Liver (tissue), 9 donors: Measurements from ENCODE around the gene PTCD3. TPM values are rescaled to one million over a fixed set of nuclear protein-coding genes. Genes with fewer than 3 reads are reported as not detected.

Experiments
- DNase-seq: peaks from one replicate; pipeline ENCODE4 v3.0.0-alpha.2; 2017; ENCODE audit warnings: low spot score
- H3K27ac ChIP-seq, 2 donors: one replicate each; pipeline ENCODE4 v1.7.0; 2013; ENCODE audit warnings: inconsistent platforms in 2 of 2, low read length in 2 of 2, control low read depth in 1 of 2, low read depth in 1 of 2, mild to moderate bottlenecking in 1 of 2
- H3K27me3 ChIP-seq, 4 donors: one replicate each; pipeline versions ENCODE4 v1.6.1 to v1.7.0; 2013; ENCODE audit warnings: low read length in 3 of 4, inconsistent platforms in 1 of 4, mild to moderate bottlenecking in 1 of 4, moderate library complexity in 1 of 4; ENCODE audit not compliant: control insufficient read depth in 4 of 4, insufficient read depth in 4 of 4
- H3K36me3 ChIP-seq, 4 donors: one replicate each; pipeline versions ENCODE4 v1.6.1 to v1.7.0; 2013; ENCODE audit warnings: low read length in 3 of 4, mild to moderate bottlenecking in 3 of 4, low read depth in 1 of 4, moderate library complexity in 1 of 4; ENCODE audit not compliant: control insufficient read depth in 4 of 4, insufficient read depth in 3 of 4
- H3K4me1 ChIP-seq, 4 donors: one replicate each; pipeline versions ENCODE4 v1.6.1 to v1.7.0; 2013; ENCODE audit warnings: low read length in 3 of 4, mild to moderate bottlenecking in 3 of 4, moderate library complexity in 1 of 4; ENCODE audit not compliant: control insufficient read depth in 4 of 4, insufficient read depth in 4 of 4
- H3K4me3 ChIP-seq, 3 donors: one replicate each; pipeline versions ENCODE4 v1.6.1 to v1.7.0; 2013; ENCODE audit warnings: low read length in 3 of 3, control low read depth in 1 of 3, low read depth in 1 of 3, mild to moderate bottlenecking in 1 of 3
- H3K9ac ChIP-seq, 2 donors: one replicate each; pipeline ENCODE4 v1.7.0; 2013; ENCODE audit warnings: low read length in 2 of 2, mild to moderate bottlenecking in 2 of 2, moderate library complexity in 2 of 2, control low read depth in 1 of 2, low read depth in 1 of 2
- H3K9me3 ChIP-seq, 4 donors: one replicate each; pipeline versions ENCODE4 v1.6.1 to v1.7.0; 2013; ENCODE audit warnings: low read length in 3 of 4; ENCODE audit not compliant: control insufficient read depth in 4 of 4
- ATF3 ChIP-seq: IDR thresholded peaks from 2 replicates; pipeline ENCODE4 v1.6.1; 2016; ENCODE audit warnings: antibody characterized with exemption
- CTCF ChIP-seq: fragments of 150-350 bp; IDR thresholded peaks from 2 replicates; pipeline ENCODE4 v1.5.1; 2017; ENCODE audit warnings: improper control_type of control experiment, low read depth, low read length; ENCODE audit not compliant: missing input control
- EGR1 ChIP-seq, 2 donors: IDR thresholded peaks; 2 replicates each; pipeline ENCODE4 v1.6.1; 2016 to 2018; ENCODE audit warnings: antibody characterized with exemption in 2 of 2, low read depth in 2 of 2
- FOXA1 ChIP-seq: IDR thresholded peaks from 2 replicates; pipeline ENCODE4 v1.6.1; 2016; ENCODE audit warnings: antibody characterized with exemption
- FOXA2 ChIP-seq: IDR thresholded peaks from 2 replicates; pipeline ENCODE4 v1.6.1; 2016; ENCODE audit warnings: antibody characterized with exemption
- GABPA ChIP-seq, 2 donors: IDR thresholded peaks in 1 of 2; conservative IDR thresholded peaks in 1 of 2; 2 replicates each; pipeline ENCODE4 v1.6.1; 2016; ENCODE audit warnings: antibody characterized with exemption in 2 of 2, mild to moderate bottlenecking in 1 of 2, moderate library complexity in 1 of 2
- HNF4G ChIP-seq: IDR thresholded peaks from 2 replicates; pipeline ENCODE4 v1.6.1; 2016; ENCODE audit warnings: antibody characterized with exemption
- JUND ChIP-seq, 2 donors: IDR thresholded peaks; 2 replicates each; pipeline ENCODE4 v1.6.1; 2016; ENCODE audit warnings: antibody characterized with exemption in 2 of 2
- MAX ChIP-seq: IDR thresholded peaks from 2 replicates; pipeline ENCODE4 v1.6.1; 2016; ENCODE audit warnings: antibody characterized with exemption
- NR2F2 ChIP-seq: IDR thresholded peaks from 2 replicates; pipeline ENCODE4 v1.6.1; 2016; ENCODE audit warnings: antibody characterized with exemption
- RAD21 ChIP-seq, 2 donors: IDR thresholded peaks; 2 replicates each; pipeline ENCODE4 v1.6.1; 2016; ENCODE audit warnings: antibody characterized with exemption in 2 of 2, mild to moderate bottlenecking in 2 of 2
- REST ChIP-seq: IDR thresholded peaks from 2 replicates; pipeline ENCODE4 v1.6.1; 2016; ENCODE audit warnings: antibody characterized with exemption, mild to moderate bottlenecking
- RXRA ChIP-seq, 2 donors: IDR thresholded peaks; 2 replicates each; pipeline ENCODE4 v1.6.1; 2017 to 2018; ENCODE audit warnings: antibody characterized with exemption in 2 of 2, mild to moderate bottlenecking in 1 of 2
- SP1 ChIP-seq: IDR thresholded peaks from 2 replicates; pipeline ENCODE4 v1.6.1; 2018; ENCODE audit warnings: antibody characterized with exemption, mild to moderate bottlenecking
- YY1 ChIP-seq: IDR thresholded peaks from 2 replicates; pipeline ENCODE4 v1.6.1; 2016; ENCODE audit warnings: antibody characterized with exemption, mild to moderate bottlenecking
- WGBS: extraction: QIAGEN DNeasy Blood & Tissue Kit; methylation state at CpG from one replicate; pipeline ENCODE4 v1.1.7; 2013; 5-methylcytosine and 5-hydroxymethylcytosine counted together
- polyA plus RNA-seq, 2 donors: library from polyadenylated mRNA; stranded (reverse) in 1 of 2; unstranded in 1 of 2; fragments of 200-250 nt in 1 of 2; fragments of >200 nt in 1 of 2; fragmentation: Nextera tagmentation in 1 of 2; extraction: Ambion mirVana in 1 of 2; gene quantifications; one replicate each; pipeline versions ENCODE4 v1.2.1 to v1.2.3, GENCODE V29; 2013 to 2015
- total RNA-seq, 2 donors: library from RNA; depleted of rRNA; stranded (reverse); fragments of >200 nt; gene quantifications; one replicate each; pipeline ENCODE4 v1.2.3, GENCODE V29; 2014
- donor health status: healthy.
- donor health status: healthy.
- donor health status: healthy.
- donor health status: healthy.
- donor health status: healthy.

PTCD3 gene
- total and polyA plus RNA-seq, 4 donors, result 25.5 to 74.6 (median 45.2) TPM

- no peak for DNase-seq
- H3K4me1 ChIP-seq, result peaks cover 3 to 16% (median 14%) of the 10 kb centered on the region in 4 donors
- H3K4me3 ChIP-seq, result no peak overlapping the region
- no peak overlapping the region for H3K27ac ChIP-seq
- no peaks in the 10 kb centered on the region for H3K9me3 ChIP-seq
- H3K36me3 ChIP-seq, result peaks cover 7 to 32% (median 19%) of the 10 kb centered on the region in 4 donors
- TF ChIP-seq SP1, result no peak
- no peak for TF ChIP-seq EGR1 (IDR thresholded peaks at IDR 0.05; ENCODE audit: low read depth in 2 of 2)
- TF ChIP-seq FOXA1, result no peak
- TF ChIP-seq REST, result no peak
- H3K27me3 ChIP-seq, result no peaks in the 10 kb centered on the region
- WGBS, result 97% methylated on average over 2 of the region's 2 CpGs
- H3K9ac ChIP-seq, result no peak overlapping the region
Measured at GRCh38 chr2:86064006-86064405, 42.0 kb upstream of the PTCD3 start.

- no peak for TF ChIP-seq FOXA1
- no peak for TF ChIP-seq CTCF
- TF ChIP-seq FOXA2, result no peak
- TF ChIP-seq JUND (IDR thresholded peaks at IDR 0.05), result no peak
- TF ChIP-seq HNF4G, result no peak
- no peak for TF ChIP-seq RAD21 (IDR thresholded peaks at IDR 0.05)
- TF ChIP-seq REST, result no peak
- TF ChIP-seq ATF3, result no peak
- no peak for TF ChIP-seq NR2F2
- TF ChIP-seq MAX, result no peak
- TF ChIP-seq SP1, result no peak
- TF ChIP-seq GABPA (IDR thresholded peaks at IDR 0.05 in 1 of 2, conservative IDR thresholded peaks at IDR 0.05 in 1 of 2), result no peak
- no peak for TF ChIP-seq RXRA (IDR thresholded peaks at IDR 0.05)
- no peak for TF ChIP-seq YY1
- H3K4me3 ChIP-seq, result no peak overlapping the region
- peaks cover 3 to 16% (median 14%) of the 10 kb centered on the region in 4 donors for H3K4me1 ChIP-seq
- DNase-seq, result no peak
- H3K27me3 ChIP-seq, result no peaks in the 10 kb centered on the region
- H3K27ac ChIP-seq, result no peak overlapping the region
- 68% methylated on average over 5 of the region's 5 CpGs for WGBS
- peaks cover 6 to 44% (median 26%) of the 10 kb centered on the region in 4 donors for H3K36me3 ChIP-seq
- H3K9ac ChIP-seq, result no peak overlapping the region
- H3K9me3 ChIP-seq, result no peaks in the 10 kb centered on the region
Measured at GRCh38 chr2:86065512-86065911, 40.5 kb upstream of the PTCD3 start.
